Fibroblast of villous mesenchyme (primary cell): ENCODE data around the gene PPP4R4. TPM values are rescaled to one million over a fixed set of nuclear protein-coding genes. Genes with fewer than 3 reads are reported as not detected.

Experiments used
- DNase-seq: peaks from one replicate; pipeline ENCODE4 v3.0.0-alpha.2; 2010; ENCODE audit warnings: low read depth
- H3K4me3 ChIP-seq: 2 replicates; pipeline ENCODE4 v1.5.1; 2011; ENCODE audit warnings: low read depth, mild to moderate bottlenecking, low read length
- CTCF ChIP-seq: IDR thresholded peaks from 2 replicates; pipeline ENCODE4 v1.5.1; 2012; ENCODE audit warnings: low read depth, mild to moderate bottlenecking, low read length; ENCODE audit not compliant: insufficient read depth
- total RNA-seq: library from RNA; depleted of rRNA; stranded (reverse); fragments of >200 nt; gene quantifications from 2 replicates; pipeline ENCODE4 v1.2.3, GENCODE V29; 2012

Gene PPP4R4
- total RNA-seq, 1 donor: 0.43 TPM

- no peak for TF ChIP-seq CTCF
- no peak for DNase-seq
- H3K4me3 ChIP-seq: no peak overlapping the region
These were observed 9.3 kb upstream of the PPP4R4 start for GRCh38 chr14:94164685-94165431.

GRCh38 chr14:94165744-94166143 lies 8.4 kb upstream of the PPP4R4 start:
- DNase-seq: no peak
- TF ChIP-seq CTCF: no peak
- H3K4me3 ChIP-seq: no peak overlapping the region

DNA sequence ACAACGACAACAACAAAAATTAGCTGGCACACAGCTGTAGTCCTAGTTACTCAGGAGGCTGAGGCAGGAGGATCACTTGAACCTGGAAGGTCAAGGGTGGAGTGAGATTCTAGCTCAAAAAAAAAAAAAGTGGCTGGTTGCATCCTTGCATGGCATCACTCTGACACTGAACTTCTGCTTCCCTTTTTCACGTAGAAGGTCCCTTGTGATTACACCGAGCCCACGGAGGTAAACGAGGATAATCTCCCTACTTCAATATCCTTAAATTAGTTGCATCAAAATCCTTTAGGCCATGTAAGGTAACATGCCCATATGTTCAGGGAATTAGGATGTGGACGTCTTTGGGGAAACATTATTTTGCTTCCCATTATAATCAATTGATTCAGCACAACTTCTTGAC lies 4.0 kb upstream of the PPP4R4 start:
- no peak overlapping the region for H3K4me3 ChIP-seq
- no peak for TF ChIP-seq CTCF
- DNase-seq: no peak

DNA sequence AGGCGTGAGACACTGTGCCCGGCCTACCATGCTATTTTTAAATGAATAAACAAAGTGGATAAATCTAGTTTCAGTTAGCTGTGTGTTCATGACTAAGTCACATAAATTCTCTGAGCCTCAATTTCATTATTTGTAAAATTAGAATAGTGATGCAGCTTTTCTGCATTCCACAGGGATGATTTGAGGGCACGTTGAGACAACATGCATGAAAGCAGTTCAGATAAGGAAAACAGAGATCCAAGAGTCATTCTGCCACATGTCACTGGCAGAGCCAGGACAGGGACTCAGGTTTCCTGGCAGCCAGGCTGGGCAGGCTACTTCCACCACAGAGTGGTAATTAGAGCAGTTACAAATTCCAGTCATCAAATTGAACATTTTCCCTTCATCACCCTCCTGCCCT lies 2.9 kb upstream of the PPP4R4 start:
- no peak overlapping the region for H3K4me3 ChIP-seq
- TF ChIP-seq CTCF: no peak
- no peak for DNase-seq

DNA sequence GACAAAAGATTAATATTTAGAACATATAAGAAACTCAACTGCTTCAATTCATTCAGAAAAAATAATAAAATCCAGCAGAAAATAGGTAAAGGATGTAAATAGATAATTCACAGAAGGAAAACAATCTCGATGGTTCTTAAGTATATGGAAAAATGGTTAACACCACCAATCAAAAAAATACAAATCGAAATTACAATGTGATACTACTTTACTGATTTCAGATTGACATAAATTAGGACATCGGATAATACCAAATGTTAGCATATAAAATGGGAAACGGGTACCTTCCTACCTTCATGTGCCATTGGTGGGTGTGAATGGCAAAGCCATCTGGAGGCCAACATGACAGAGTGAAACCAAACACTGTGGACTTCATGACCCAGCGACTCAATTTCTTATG lies 1.6 kb upstream of the PPP4R4 start:
- no peak overlapping the region for H3K4me3 ChIP-seq
- no peak for TF ChIP-seq CTCF
- DNase-seq: no peak

DNA sequence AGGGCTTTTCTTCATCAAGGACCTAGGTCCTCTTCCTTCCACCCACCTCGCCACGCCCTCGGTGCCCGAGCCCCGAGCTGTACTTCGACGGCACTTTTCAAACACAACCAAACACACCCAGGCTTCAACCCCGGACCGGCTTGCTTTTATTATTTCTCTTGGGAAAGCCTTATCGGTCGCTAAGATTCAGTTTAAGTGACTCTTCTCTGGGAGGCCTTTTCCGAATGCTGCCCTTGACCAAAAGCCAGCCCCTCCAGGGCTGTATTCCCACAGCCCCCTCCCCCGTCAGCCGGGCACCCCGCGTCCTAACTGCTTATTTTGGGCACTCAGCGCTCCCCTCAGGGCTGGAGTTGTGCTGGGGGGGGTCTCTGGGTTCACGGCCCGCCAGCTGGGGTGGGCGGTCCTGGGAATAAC lies 644 bp upstream of the PPP4R4 start:
- no peak for TF ChIP-seq CTCF
- no peak for DNase-seq
- peak overlapping the region; percentile 66 for H3K4me3 ChIP-seq

GRCh38 chr14:94174604-94175010 lies 485 bp downstream of the PPP4R4 start:
- DNase-seq: no peak
- peak overlapping the region; percentile 49 for H3K4me3 ChIP-seq
- TF ChIP-seq CTCF: no peak
